H1 (cell line): Measurements from ENCODE around the gene CTNNA3. TPM values are rescaled to one million over a fixed set of nuclear protein-coding genes. Genes with fewer than 3 reads are reported as not detected.

Source experiments
- CTCF ChIA-PET: fragments of 300-600 bp; sonication (Branson Sonifier 250); formaldehyde crosslinking; loops from one replicate; lab custom pipeline; 2021; ENCODE audit not compliant: partially characterized antibody; lab: Charles Lee
- POLR2A ChIA-PET: fragments of 300-600 bp; sonication (Branson Sonifier 250); formaldehyde crosslinking; loops from one replicate; lab custom pipeline; 2021; ENCODE audit warnings: inconsistent platforms; ENCODE audit not compliant: partially characterized antibody; lab: Charles Lee
- DNase-seq, 2 experiments: peaks; one replicate each; pipeline versions ENCODE4 v3.0.0 to v3.0.0-alpha.2; 2010 to 2022; ENCODE audit warnings: low spot score in 2 of 2, low read depth in 1 of 2, mixed read lengths in 1 of 2
- FAIRE-seq: peaks from 2 replicates; lab custom pipeline; 2011; peaks lifted over from hg19 to GRCh38; lab: Jason Lieb, UNC
- H2AFZ ChIP-seq: 2 replicates; pipeline ENCODE4 v1.8.1; 2012; ENCODE audit warnings: low read length, inconsistent platforms
- H2AK5ac ChIP-seq: 2 replicates; pipeline ENCODE4 v1.6.1; 2013; ENCODE audit warnings: low read depth, low read length
- H2BK120ac ChIP-seq: replicated peaks from 2 replicates; pipeline ENCODE3; 2013; ENCODE audit warnings: low read depth, low read length, inconsistent platforms
- H2BK12ac ChIP-seq: 2 replicates; pipeline ENCODE4 v1.6.1; 2013; ENCODE audit warnings: low read depth, low read length
- H2BK15ac ChIP-seq: 2 replicates; pipeline ENCODE4 v1.6.1; 2013; ENCODE audit warnings: low read length
- H2BK20ac ChIP-seq: 2 replicates; pipeline ENCODE4 v1.6.1; 2013; ENCODE audit warnings: low read length
- H2BK5ac ChIP-seq: 2 replicates; pipeline ENCODE4 v1.6.1; 2013; ENCODE audit warnings: low read depth, low read length
- H3K14ac ChIP-seq: 2 replicates; pipeline ENCODE4 v1.6.1; 2013; ENCODE audit warnings: inconsistent platforms; ENCODE audit not compliant: insufficient read length
- H3K18ac ChIP-seq: 2 replicates; pipeline ENCODE4 v1.6.1; 2013; ENCODE audit warnings: low read length; ENCODE audit errors: extremely low read depth
- H3K23ac ChIP-seq: 2 replicates; pipeline ENCODE4 v1.6.1; 2013; ENCODE audit warnings: inconsistent platforms; ENCODE audit not compliant: insufficient read length
- H3K23me2 ChIP-seq: 2 replicates; pipeline ENCODE4 v1.6.1; 2013; ENCODE audit warnings: low read depth, low read length
- H3K27ac ChIP-seq: 2 replicates; pipeline ENCODE4 v1.6.1; 2011; ENCODE audit warnings: low read depth, low read length, inconsistent platforms
- H3K27me3 ChIP-seq, 4 experiments: replicated peaks in 1 of 4; 1 replicate in 1 of 4; 2 replicates in 3 of 4; pipeline versions ENCODE4 v1.6.1 to v1.8.1; 2011 to 2013; ENCODE audit warnings: low read length in 3 of 4, mild to moderate bottlenecking in 3 of 4, inconsistent platforms in 2 of 4, mixed read lengths in 2 of 4, moderate library complexity in 1 of 4; ENCODE audit not compliant: control insufficient read depth in 3 of 4, insufficient read depth in 3 of 4; ENCODE audit errors: extremely low read depth in 1 of 4
- H3K36me3 ChIP-seq, 4 experiments: 2 replicates each; pipeline versions ENCODE4 v1.6.1 to v1.8.1; 2011 to 2013; ENCODE audit warnings: mild to moderate bottlenecking in 4 of 4, low read length in 3 of 4, moderate library complexity in 2 of 4, control low read depth in 1 of 4, inconsistent platforms in 1 of 4; ENCODE audit not compliant: insufficient read depth in 4 of 4, control insufficient read depth in 2 of 4
- H3K4ac ChIP-seq: replicated peaks from 2 replicates; pipeline ENCODE3; 2013; ENCODE audit warnings: low read length, low read depth, mixed read lengths, inconsistent platforms; ENCODE audit not compliant: insufficient read length
- H3K4me1 ChIP-seq, 4 experiments: replicated peaks in 1 of 4; 1 replicate in 1 of 4; 2 replicates in 3 of 4; pipeline versions ENCODE4 v1.6.1 to v1.8.1; 2011 to 2013; ENCODE audit warnings: low read length in 3 of 4, inconsistent platforms in 2 of 4, mixed read lengths in 1 of 4; ENCODE audit not compliant: insufficient read depth in 4 of 4, control insufficient read depth in 3 of 4
- H3K4me2 ChIP-seq, 2 experiments: 2 replicates each; pipeline versions ENCODE4 v1.6.1 to v1.8.1; 2011 to 2013; ENCODE audit warnings: low read depth in 2 of 2, low read length in 2 of 2, control low read depth in 1 of 2, inconsistent platforms in 1 of 2, mild to moderate bottlenecking in 1 of 2; ENCODE audit not compliant: insufficient read depth in 1 of 2
- H3K4me3 ChIP-seq, 4 experiments: fragments of 200-600, 300-600 bp in 1 of 4; sonication (generic), shearing (Covaris generic), sonication (Bioruptor Twin) in 1 of 4; 2 replicates each; pipeline versions ENCODE4 v1.5.1 to v1.8.1; 2011 to 2016; ENCODE audit warnings: low read length in 4 of 4, low read depth in 3 of 4, control low read depth in 2 of 4, inconsistent platforms in 2 of 4, mild to moderate bottlenecking in 2 of 4, mixed read lengths in 1 of 4, moderate library complexity in 1 of 4; ENCODE audit not compliant: insufficient read depth in 2 of 4; ENCODE audit errors: extremely low read depth in 1 of 4
- H3K56ac ChIP-seq: replicated peaks from 2 replicates; pipeline ENCODE3; 2013; ENCODE audit warnings: low read depth, mild to moderate bottlenecking, mixed read lengths, low read length, inconsistent platforms; ENCODE audit not compliant: insufficient read length
- H3K79me1 ChIP-seq: 2 replicates; pipeline ENCODE4 v1.6.1; 2013; ENCODE audit warnings: low read depth, low read length, control low read depth
- H3K79me2 ChIP-seq, 2 experiments: 2 replicates each; pipeline versions ENCODE4 v1.6.1 to v1.8.1; 2012 to 2013; ENCODE audit warnings: low read length in 2 of 2, mild to moderate bottlenecking in 2 of 2, inconsistent platforms in 1 of 2; ENCODE audit not compliant: insufficient read depth in 2 of 2, control insufficient read depth in 1 of 2
- H3K9ac ChIP-seq, 4 experiments: replicated peaks in 1 of 4; 1 replicate in 1 of 4; 2 replicates in 3 of 4; pipeline versions ENCODE4 v1.6.1 to v1.8.1; 2011 to 2013; ENCODE audit warnings: low read depth in 3 of 4, low read length in 3 of 4, control low read depth in 2 of 4, mild to moderate bottlenecking in 2 of 4, moderate library complexity in 2 of 4, inconsistent platforms in 1 of 4; ENCODE audit errors: extremely low read depth in 1 of 4
- H3K9me3 ChIP-seq, 2 experiments: 2 replicates each; pipeline versions ENCODE4 v1.6.1 to v1.8.1; 2012 to 2013; ENCODE audit warnings: mild to moderate bottlenecking in 2 of 2, moderate library complexity in 2 of 2, control low read depth in 1 of 2, inconsistent platforms in 1 of 2, low read depth in 1 of 2, low read length in 1 of 2, mixed read lengths in 1 of 2; ENCODE audit not compliant: insufficient read depth in 2 of 2
- H4K20me1 ChIP-seq, 2 experiments: replicated peaks in 1 of 2; 2 replicates each; pipeline versions ENCODE3 to v1.8.1; 2011 to 2013; ENCODE audit warnings: inconsistent platforms in 2 of 2, low read length in 2 of 2, mild to moderate bottlenecking in 1 of 2; ENCODE audit not compliant: insufficient read depth in 2 of 2, control insufficient read depth in 1 of 2
- H4K5ac ChIP-seq: 2 replicates; pipeline ENCODE4 v1.6.1; 2013; ENCODE audit warnings: low read length, low read depth, mixed read lengths, inconsistent platforms; ENCODE audit not compliant: insufficient read length
- H4K8ac ChIP-seq: 2 replicates; pipeline ENCODE4 v1.8.0; 2013; ENCODE audit warnings: mild to moderate bottlenecking, moderate library complexity, low read length, inconsistent platforms; ENCODE audit not compliant: insufficient read depth; ENCODE audit errors: extremely low read depth
- H4K91ac ChIP-seq: replicated peaks from 2 replicates; pipeline ENCODE3; 2013; ENCODE audit warnings: low read length, mixed read lengths, inconsistent platforms; ENCODE audit not compliant: insufficient read length
- ASH2L ChIP-seq: fragments of 200-600, 300-600 bp; sonication (generic); IDR thresholded peaks from one replicate; pipeline ENCODE4 v1.7.1; 2017; ENCODE audit warnings: low read length
- CTCF ChIP-seq, 3 experiments: IDR thresholded peaks; 1 replicate in 2 of 3; 2 replicates in 1 of 3; pipeline versions ENCODE4 v1.5.1 to v1.6.1; 2011; ENCODE audit warnings: low read length in 3 of 3, mild to moderate bottlenecking in 3 of 3, inconsistent platforms in 2 of 3, low read depth in 1 of 3, moderate library complexity in 1 of 3; ENCODE audit not compliant: insufficient read depth in 1 of 3; ENCODE audit errors: control extremely low read depth in 1 of 3
- RAD21 ChIP-seq, 2 experiments: IDR thresholded peaks in 1 of 2; conservative IDR thresholded peaks in 1 of 2; 2 replicates each; pipeline ENCODE4 v1.6.1; 2011; ENCODE audit warnings: low read depth in 2 of 2, low read length in 2 of 2, improper control_type of control experiment in 1 of 2, inconsistent platforms in 1 of 2, mild to moderate bottlenecking in 1 of 2, moderate library complexity in 1 of 2
- RBBP5 ChIP-seq: IDR thresholded peaks from 2 replicates; pipeline ENCODE4 v1.7.1; 2012; ENCODE audit warnings: low read depth, mild to moderate bottlenecking, inconsistent platforms, low read length, moderate library complexity, borderline replicate concordance
- RFX5 ChIP-seq: IDR thresholded peaks from 2 replicates; pipeline ENCODE4 v1.6.1; 2011; ENCODE audit warnings: low read depth, low read length, improper control_type of control experiment, borderline replicate concordance
- TBP ChIP-seq: IDR thresholded peaks from 2 replicates; pipeline ENCODE4 v1.6.1; 2011; ENCODE audit warnings: low read depth, low read length, improper control_type of control experiment
- WGBS, 2 experiments: shearing (Covaris generic) in 1 of 2; methylation state at CpG; one replicate each; pipeline versions ENCODE4 v1.1.6 to v1.1.7; 2013 to 2015; ENCODE audit warnings: low lambda C conversion rate in 2 of 2, mixed read lengths in 2 of 2, inconsistent platforms in 1 of 2, low coverage in 1 of 2, missing lambda C conversion rate in 1 of 2; ENCODE audit not compliant: insufficient replicate concordance in 2 of 2, insufficient coverage in 1 of 2, insufficient read length in 1 of 2; ENCODE audit errors: extremely low coverage in 1 of 2, missing lambda C conversion rate in 1 of 2; 5-methylcytosine and 5-hydroxymethylcytosine counted together
- polyA plus RNA-seq, 7 experiments: library from polyadenylated mRNA; depleted of rRNA in 3 of 7; stranded (reverse) in 5 of 7; unstranded in 2 of 7; fragments of >200 nt in 5 of 7; fragments of 200-250 nt in 2 of 7; gene quantifications; 1 replicate in 5 of 7; 2 replicates in 1 of 7; 4 replicates in 1 of 7; pipeline versions ENCODE4 v1.2.1 to v1.2.3, GENCODE V29; 2011 to 2013; ENCODE audit warnings: missing spikeins in 2 of 7, mixed read lengths in 2 of 7
- total RNA-seq: library from RNA; stranded (reverse); fragmentation: NEBNext Ultra II Directional; extraction: Animal tissue kit (Norgen Biotek cat#: 25700); gene quantifications from 2 replicates; pipeline ENCODE4 v1.2.1, GENCODE V29; 2021

Gene CTNNA3
- total and polyA plus RNA-seq, 2 of the 8 experiments (the other 6 are each of a cell fraction or from before 2014, with no cell fraction given): 1.3 to 1.5 TPM

- Histone ChIP-seq H3K23ac (no peak overlapping the region), H3K56ac (no peak overlapping the region), H3K18ac (no peak overlapping the region; the same call in 1 of the 2 replicates), H2BK20ac (no peak overlapping the region), H3K4me2 (no peak overlapping the region), H3K79me1 (no peaks in the 10 kb centered on the region), H4K5ac (no peak overlapping the region), H3K79me2 (no peaks in the 10 kb centered on the region), H2AK5ac (no peak overlapping the region), H2BK120ac (no peak overlapping the region), H3K36me3 (no peaks in the 10 kb centered on the region), H3K4me3 (no peak overlapping the region), H3K4ac (no peak overlapping the region), H4K91ac (no peak overlapping the region), H2BK12ac (no peak overlapping the region), H2BK5ac (no peak overlapping the region), H4K20me1 (no peaks in the 10 kb centered on the region), H4K8ac (no peak overlapping the region), H3K9me3 (no peaks in the 10 kb centered on the region), H3K4me1 (no peaks in the 10 kb centered on the region; a peak in 1 of 7 replicates), H3K23me2 (no peaks in the 10 kb centered on the region), H3K9ac (no peak overlapping the region), H3K14ac (no peak overlapping the region), H2AFZ (peak overlapping the region; percentile 96), H3K27me3 (no peaks in the 10 kb centered on the region), H3K27ac (no peak overlapping the region), H2BK15ac (no peak overlapping the region)
- POLR2A ChIA-PET: no interaction called here
- FAIRE-seq (peak; percentile 79), DNase-seq (peak in 1 of 2 experiments; percentile 55)
- peak; percentile 24 to 63 (median 51) for TF ChIP-seq CTCF (IDR thresholded peaks at IDR 0.05; ENCODE audit: control extremely low read depth in 1 of 3, insufficient read depth in 1 of 3, low read depth in 1 of 3, low read length in 3 of 3)
- no peak for TF ChIP-seq RBBP5
- TF ChIP-seq ASH2L: no peak
- peak; percentile 73 to 77 for TF ChIP-seq RAD21 (IDR thresholded peaks at IDR 0.05 in 1 of 2, conservative IDR thresholded peaks at IDR 0.05 in 1 of 2; ENCODE audit: low read depth in 2 of 2, low read length in 2 of 2)
- TF ChIP-seq RFX5: no peak
- no peak for TF ChIP-seq TBP
- CTCF ChIA-PET: interaction anchor here (0.6 to 3.0 kb wide), 40 partner anchors 9 to 1194 kb away, joined by 3 to 27 read pairs (median 4); partner anchors contain the start of gene LRRTM3
- 69% methylated on average over 5 of the region's 5 CpGs; no CpG with 5 or more reads in 1 of the 2 experiments for WGBS, 2 experiments
These were observed 1109.9 kb downstream of the CTNNA3 start for GRCh38 chr10:66586073-66586472.
